Fibroblast of mammary gland (primary cell): ENCODE results near the gene SH3BP2.

Experiments used
- DNase-seq: peaks from one replicate; pipeline ENCODE4 v3.0.0-alpha.2; 2010; ENCODE audit warnings: low read depth
- H3K4me3 ChIP-seq: 2 replicates; pipeline ENCODE4 v1.5.1; 2011; ENCODE audit warnings: low read depth, mild to moderate bottlenecking, low read length, moderate library complexity; ENCODE audit not compliant: control insufficient read depth
- TF ChIP-seq, protein P1 (sequence below): conservative IDR thresholded peaks from 2 replicates; pipeline ENCODE4 v1.5.1; 2011; ENCODE audit warnings: low read depth, low read length, inconsistent platforms; ENCODE audit not compliant: control insufficient read depth, insufficient read depth

The SH3BP2 gene

DNA sequence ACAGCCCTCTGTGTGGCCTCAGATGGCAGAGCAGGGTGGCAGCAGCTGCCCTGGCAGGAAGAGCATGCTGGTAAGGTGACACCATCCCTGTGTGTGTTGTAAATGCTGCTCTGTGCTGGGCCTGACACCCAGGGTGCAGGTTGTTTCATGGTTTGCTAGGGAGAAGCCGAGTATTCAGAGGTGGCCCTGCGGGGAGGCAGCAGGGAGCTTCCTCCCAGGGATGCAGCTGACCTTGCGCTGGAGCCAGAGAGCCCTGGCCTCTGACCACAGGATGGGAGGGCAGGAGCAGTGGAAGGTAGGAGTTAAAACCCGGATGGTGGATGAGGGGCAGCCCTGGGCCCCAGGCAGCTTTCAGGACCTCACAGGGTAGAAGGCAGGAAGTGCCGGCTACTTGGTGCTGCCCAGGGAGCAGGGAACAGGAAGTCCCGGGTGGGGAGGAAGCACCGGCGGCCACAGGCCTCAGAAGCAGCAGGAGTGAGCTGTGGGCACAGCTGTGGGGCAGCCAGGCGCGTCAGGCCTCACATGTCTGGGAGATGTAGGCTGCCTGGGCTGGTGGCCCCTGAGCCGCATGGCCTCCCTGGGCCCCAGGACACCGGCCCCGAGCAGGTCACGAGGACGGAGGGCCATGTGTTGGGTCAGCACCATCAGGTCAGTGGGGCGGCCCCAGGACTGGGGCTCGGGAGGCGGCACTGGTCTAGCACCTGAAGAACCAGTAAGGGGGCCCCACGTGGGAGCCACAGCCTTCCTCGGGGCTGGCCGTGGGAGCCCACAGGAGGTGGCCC lies 19.1 kb downstream of the SH3BP2 start:
- TF ChIP-seq, protein P1, sequence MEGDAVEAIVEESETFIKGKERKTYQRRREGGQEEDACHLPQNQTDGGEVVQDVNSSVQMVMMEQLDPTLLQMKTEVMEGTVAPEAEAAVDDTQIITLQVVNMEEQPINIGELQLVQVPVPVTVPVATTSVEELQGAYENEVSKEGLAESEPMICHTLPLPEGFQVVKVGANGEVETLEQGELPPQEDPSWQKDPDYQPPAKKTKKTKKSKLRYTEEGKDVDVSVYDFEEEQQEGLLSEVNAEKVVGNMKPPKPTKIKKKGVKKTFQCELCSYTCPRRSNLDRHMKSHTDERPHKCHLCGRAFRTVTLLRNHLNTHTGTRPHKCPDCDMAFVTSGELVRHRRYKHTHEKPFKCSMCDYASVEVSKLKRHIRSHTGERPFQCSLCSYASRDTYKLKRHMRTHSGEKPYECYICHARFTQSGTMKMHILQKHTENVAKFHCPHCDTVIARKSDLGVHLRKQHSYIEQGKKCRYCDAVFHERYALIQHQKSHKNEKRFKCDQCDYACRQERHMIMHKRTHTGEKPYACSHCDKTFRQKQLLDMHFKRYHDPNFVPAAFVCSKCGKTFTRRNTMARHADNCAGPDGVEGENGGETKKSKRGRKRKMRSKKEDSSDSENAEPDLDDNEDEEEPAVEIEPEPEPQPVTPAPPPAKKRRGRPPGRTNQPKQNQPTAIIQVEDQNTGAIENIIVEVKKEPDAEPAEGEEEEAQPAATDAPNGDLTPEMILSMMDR: no peak
- H3K4me3 ChIP-seq: peak overlapping the region; percentile 34
- DNase-seq: peak; percentile 70

DNA sequence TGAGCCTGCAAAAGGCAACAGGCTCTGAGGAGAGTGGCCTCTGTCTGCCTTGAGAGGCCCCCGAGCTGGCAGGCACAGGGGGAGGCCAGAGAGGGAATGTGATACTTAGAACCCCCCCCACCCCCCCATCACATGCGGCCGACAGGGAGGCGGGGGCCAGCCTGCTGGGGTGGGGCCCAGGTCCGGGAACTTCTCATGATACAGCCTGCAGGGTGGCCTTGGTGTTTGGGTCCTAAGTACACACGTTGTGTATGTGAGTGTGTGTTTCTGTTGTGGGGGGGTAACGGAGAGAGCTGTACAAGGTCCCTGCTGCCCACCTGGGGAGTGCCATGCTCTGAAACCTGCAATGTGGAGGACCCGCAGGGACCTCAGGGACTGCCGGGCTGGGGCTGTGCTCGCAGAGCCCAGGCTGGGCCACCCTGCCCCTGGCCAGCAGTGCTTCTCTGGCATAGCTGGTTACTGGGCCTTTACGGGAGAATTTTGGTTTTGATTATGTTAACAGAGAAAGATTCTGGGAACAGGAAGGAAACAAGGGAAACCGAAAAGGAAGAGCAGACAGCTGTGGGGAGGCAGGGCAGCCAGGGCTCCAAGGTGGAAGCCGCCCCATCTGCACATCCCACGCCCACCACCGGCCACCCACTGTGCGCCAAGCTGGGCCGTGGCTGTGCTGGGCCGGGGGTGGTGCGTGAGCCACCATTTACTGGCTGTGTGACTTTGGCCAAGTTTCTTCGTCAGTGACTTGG lies 19.9 kb downstream of the SH3BP2 start:
- H3K4me3 ChIP-seq: peak overlapping the region; percentile 34
- DNase-seq: peak; percentile 13
- TF ChIP-seq, protein P1: no peak

DNA sequence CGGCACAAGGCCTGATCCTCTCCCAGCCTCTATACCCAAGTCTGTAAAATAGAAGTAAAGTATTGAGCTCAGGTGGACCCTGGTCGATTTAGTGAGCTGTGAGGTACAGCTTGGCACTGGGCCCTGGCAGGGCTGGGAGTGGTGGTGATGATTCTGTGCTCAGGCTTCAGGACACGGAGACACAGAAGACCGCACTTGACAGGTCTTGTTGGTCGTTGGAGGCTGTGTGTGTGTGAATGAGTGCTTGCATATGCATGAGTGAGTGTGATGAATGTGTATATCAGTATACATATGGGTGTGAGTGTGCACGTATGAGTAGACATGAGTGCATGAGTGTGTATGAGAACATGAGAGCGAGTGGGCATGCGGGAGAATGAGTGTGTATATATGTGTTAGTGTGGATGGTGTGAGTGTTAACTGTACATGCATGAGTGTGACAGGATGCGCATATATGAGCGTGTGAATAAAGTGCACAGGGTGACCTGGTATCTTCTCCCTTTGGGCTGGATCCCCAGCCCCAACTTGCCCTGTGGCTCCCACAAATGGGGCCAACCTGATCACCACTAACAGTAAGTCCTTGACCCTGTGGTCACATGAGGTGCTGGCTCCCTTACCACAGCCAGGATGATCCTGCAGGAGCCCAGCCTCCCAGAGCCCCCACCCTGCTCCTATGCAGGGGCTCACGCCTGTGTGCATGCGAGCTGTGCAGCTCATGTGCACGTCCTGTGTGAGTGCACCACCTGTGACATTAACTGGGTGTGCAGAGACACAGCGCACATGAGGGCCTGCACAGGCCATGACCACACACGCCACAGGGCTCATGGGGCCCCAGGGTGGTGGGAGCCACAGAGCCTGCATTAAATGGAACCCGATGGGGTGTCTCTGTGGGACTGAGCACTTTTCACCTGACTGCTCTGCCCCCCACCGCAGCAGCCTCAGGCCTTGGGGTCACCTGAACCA lies 20.8 kb downstream of the SH3BP2 start:
- TF ChIP-seq, protein P1: no peak
- H3K4me3 ChIP-seq: peak overlapping the region; percentile 34
- no peak for DNase-seq

DNA sequence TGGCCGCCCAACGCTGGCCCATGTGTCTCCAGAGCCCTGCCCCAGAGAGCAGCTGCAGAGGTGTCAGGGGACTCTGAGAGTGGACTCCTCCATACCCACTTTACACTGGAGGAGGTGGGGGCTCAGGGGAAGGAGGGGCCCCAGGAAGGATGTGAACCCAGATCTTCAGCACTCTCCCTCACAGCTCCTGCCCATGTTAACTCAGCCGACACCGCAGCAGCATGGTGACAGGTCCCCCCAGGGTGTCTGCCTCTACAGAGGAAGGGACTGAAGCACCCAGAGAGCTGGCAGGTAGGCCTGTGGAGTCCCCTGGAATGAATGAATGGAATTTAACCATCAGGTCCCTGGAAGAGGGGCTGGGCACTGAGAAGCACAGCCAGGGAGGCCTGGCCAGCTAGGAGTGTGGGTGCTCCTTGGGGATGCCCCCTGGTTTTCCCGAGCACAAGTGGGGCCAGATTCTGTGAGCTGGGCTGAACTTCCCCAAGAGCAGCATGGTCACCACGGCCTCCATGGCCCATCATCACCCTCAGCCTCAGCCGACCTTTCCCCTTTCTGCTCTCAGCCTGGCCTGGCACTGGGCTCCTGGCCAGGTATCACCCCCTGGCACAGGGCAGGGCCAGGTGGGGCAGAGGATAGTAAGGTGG lies 21.9 kb downstream of the SH3BP2 start:
- TF ChIP-seq, protein P1: no peak
- DNase-seq: no peak
- no peak overlapping the region for H3K4me3 ChIP-seq

DNA sequence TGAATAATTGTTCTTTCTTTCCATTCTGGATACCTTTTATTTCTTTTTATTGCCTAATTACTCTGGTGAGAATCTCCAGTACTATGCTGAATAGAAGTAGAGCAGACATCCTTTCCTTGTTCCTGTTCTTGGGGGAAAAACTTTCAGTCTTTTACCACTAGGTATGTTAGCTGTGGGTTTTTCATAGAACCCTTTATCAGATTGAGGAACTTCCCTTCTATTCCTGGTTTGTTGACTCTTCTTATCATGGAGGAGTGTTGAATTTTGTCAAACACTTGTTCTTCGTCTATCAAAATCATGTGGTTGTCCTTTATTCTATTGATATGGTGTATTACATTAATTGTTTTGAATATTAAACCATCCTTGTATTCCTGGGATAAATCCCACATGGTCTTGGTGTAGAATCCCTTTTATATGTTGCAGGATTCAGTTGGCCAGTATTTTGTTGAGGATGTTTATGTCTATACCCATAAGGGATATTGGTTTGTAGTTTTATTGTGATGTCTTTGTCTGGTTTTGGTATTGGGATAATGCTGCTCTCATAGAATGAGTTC lies 23.6 kb downstream of the SH3BP2 start:
- H3K4me3 ChIP-seq: no peak overlapping the region
- no peak for DNase-seq
- TF ChIP-seq, protein P1: no peak
